ENCODE measurements around the gene FGF12.

FGF12 gene

GRCh38 chr3:192317564-192317963 is 409.8 kb downstream of the FGF12 start:
- no peak for DNase-seq

- DNase-seq, result no peak
Observed at GRCh38 chr3:192313605-192314004, 413.7 kb downstream of the FGF12 start.

- no peak for DNase-seq
Observed at GRCh38 chr3:192307631-192308030, 419.7 kb downstream of the FGF12 start.

GRCh38 chr3:192303235-192303634 is 424.1 kb downstream of the FGF12 start:
- no peak for DNase-seq

DNA sequence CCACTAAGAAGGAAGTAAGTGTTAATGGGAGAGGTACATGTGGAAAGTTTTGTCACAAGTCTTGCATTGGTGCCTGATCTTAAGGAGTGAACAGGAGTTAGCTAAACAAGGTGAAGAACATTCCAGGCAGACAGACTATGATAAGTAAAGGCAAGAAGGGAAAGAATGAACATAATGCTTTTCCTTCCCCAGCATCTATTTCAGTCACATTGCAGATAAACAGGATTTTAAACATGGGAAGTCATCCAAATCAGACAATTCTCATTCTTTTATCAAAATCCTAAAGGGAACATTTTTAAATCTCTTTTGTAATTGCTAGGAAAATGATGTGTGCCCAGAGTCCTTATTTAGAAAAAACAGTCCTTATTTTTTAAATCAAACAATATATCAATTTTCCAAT is 424.6 kb downstream of the FGF12 start:
- no peak for DNase-seq

DNA sequence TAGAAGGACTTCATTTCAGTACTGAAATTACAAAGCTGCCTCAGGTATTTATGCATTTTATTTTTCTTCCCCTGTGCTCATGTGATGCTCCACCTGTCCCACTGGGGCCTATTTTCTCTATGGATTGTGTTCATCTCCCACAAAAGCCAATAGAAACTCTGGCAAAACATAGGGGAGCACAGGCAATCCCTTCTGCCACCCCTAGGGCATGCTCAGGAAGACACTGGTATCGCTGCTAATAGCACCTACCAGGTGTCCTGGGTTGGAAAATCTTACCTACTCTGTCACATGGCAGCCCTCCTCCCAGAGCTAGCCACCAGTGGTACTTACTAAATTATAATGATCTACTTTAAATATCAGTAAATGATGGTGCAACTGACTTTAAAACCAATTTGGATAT is 427.4 kb downstream of the FGF12 start:
- no peak for DNase-seq

- no peak for DNase-seq
Observed at GRCh38 chr3:192296845-192297244, 430.5 kb downstream of the FGF12 start.

- DNase-seq, result no peak
Observed at GRCh38 chr3:192284443-192285072, 442.8 kb downstream of the FGF12 start.

DNA sequence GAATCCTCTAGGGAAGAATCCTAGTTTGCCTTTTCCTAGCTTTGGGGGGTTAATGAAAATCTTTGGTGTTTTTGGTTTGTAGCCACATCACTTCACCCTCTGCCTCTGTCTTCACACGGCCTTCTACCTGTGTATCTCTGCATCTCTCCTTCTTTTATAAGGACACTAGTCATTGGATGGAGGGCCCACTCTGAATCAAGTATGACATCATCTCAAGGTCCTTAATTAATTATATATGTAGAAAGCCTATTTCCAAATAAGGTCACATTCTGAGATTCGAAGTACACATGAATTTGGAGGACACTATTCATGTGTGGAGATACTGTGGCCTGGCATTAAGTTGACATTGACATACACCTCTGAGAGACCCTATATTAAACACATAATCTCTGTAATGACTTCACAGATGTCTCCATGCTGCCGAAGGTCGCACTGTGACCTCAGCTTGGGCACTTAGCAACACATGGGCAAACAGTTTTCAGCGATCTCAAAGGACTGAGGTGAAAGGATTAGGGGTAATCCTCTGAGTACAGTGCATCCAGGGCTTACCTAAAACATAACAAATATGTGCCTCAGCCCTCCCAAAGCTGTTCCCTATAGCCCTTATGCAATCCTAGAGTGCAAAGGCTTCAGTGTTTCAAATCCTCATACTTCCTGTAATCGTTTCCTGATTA is 446.0 kb downstream of the FGF12 start:
- no peak for DNase-seq

DNA sequence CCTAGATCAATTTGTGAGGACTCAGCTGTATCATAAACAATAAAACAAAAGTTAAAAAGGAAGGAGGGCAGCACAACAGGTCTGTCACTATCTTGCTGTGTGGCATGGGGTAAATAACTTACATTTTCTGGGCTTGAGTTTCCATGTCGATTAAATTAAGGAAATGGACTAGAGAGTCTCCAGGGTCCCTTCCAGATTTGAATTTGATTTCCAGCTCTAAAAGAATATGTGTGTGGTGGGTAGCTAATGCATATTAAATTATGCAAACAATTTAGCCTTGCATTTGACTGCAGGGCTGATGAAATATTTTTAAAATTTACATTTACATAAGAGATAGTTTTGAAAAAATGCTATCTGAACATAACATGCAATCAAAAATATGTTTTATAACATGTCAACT is 447.7 kb downstream of the FGF12 start:
- DNase-seq, result no peak

GRCh38 chr3:192277477-192277876 is 449.9 kb downstream of the FGF12 start:
- DNase-seq, result no peak

- DNase-seq, result no peak
Observed at GRCh38 chr3:192275741-192276355, 451.5 kb downstream of the FGF12 start.

DNA sequence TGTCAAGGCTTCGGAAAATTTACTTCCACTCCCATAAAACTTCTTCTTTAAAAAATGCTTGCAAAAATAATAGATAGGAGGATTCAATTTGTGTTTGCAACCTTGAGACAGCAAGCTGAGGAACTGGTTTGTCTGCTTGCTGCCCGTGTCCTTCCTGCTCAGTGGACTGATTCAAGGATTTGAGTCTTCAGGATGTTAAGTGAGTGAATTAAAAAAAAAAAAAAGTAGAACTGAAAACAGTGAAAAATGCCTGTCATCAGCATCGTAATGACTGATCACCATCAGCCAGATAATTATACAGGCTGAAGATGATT is 453.7 kb downstream of the FGF12 start:
- DNase-seq, result no peak

DNA sequence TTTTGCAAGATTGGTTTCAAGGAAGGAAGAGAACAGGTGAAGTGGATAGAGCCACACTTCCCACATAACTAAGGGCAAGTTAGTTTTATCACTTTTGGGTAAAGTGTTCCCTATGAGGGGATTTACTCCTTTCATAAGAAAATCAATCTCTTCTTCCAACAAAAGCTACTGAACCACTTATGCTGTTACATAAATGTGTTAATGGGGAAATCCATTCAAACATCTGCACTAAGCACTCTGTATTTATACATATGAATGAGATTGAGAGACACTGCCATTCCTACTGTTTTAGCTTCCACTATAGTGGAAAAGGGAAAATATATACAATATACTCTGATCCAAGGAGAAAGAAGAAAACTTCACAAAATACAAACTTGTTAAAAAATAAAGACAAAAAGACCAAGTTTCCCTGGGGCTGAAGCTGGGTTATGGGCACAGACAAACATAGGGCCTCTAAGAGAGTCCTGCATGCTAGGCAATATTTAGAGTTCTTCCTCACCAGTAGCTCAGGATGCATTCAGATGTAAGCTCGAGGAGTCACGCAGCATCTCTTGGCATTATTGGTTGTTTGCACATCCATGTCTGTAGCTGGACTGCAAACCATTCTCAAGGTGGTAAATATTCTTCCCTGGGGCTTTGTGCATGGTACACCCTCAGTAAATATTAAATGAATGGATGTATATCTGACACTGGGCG is 454.2 kb downstream of the FGF12 start:
- DNase-seq, result no peak

- DNase-seq, result no peak
Observed at GRCh38 chr3:192262001-192262400, 465.3 kb downstream of the FGF12 start.

- DNase-seq, result no peak
Observed at GRCh38 chr3:192261135-192261534, 466.2 kb downstream of the FGF12 start.

DNA sequence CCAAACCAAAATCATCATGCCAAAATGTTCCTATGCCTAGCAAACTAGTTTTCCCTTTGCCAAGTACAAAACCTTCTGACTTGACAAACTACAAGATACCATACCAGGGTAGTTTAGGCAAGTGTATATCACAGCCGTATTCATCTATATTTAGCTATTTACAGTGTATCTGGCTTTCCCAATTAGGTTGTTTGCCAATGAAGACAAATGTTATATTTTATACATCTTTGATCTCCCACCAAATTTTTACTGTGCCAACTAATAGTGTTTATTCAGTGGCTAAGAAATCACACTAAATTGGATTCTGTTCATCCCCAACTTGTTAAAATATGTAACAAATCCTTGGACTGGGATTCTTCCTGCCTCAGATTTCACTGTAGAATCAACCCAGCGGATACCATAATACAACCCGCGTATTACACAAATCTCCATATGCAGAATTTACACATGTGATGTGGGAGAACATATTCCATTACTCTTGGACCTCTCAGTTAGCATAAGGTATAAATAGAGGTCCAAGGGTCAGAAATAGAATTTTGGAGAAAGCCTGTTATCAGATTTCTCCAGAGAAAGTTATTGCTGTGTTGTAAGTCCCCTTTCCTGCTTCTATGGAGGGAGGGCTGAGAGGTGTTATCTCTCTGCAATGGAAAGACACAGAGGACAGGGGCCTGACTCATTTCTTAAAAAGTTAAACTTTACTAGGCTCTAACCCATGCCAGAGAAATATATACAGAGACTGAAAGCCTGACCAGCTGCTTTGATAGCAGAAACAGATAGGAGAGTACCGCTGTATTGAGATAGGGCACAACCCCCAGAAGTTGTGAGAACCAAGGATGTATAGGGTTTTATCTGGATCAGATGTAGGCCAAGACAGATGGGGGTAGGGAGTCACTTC is 467.0 kb downstream of the FGF12 start:
- no peak for DNase-seq

GRCh38 chr3:192259661-192260060 is 467.7 kb downstream of the FGF12 start:
- no peak for DNase-seq

DNA sequence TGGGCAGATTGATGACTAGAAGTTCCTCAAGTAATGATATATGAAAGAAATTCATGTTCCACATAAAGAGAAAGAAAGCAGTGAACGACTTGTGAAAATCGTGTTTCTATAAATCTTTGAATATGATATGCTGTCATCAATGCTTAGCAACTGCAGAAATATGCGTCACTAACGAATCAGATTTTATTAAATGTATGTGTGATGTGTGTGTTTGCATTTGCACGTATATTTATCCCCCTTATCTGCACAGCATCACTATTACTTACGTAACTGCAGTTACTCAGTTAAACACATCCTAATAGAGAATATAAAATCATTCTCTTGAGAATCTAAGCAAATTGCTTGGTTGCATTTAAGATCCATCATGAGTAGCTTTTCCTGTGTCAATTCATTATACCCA is 468.6 kb downstream of the FGF12 start:
- DNase-seq, result no peak

GRCh38 chr3:192255839-192256238 is 471.5 kb downstream of the FGF12 start:
- no peak for DNase-seq

DNA sequence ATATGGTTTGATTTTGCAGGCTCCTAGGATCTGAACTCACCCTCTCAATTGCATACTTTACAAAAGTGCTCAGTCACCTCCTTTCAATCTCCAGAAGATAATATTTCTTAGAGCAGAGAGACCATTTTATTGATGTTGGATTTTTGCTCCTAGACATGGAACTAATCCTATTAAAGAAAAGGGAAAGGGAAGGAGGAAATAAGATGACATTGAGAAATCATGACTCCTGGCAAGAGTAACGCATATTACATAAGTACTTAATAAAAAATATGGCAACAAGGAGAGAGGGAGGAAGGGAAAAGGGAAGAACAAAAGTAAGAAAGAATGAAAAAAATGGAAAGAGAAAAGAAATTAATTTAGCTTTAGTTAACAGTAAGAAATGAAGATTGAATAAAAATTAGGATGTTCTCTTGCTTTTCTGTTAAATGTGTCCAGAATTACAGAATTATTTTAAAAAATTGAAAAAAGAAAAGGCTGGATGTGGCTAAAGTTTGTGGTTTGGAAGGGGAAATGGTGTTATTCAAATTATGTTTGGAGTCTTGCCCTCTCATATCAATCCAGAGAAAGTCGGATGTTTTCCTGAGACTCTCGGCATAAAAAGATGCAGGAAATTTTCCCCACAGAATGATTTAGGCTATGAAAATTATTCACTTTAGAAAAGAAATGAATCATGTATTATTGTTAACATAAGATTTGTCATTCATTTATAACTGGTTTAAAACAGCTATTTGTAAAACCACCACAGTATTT is 474.0 kb downstream of the FGF12 start:
- no peak for DNase-seq

DNA sequence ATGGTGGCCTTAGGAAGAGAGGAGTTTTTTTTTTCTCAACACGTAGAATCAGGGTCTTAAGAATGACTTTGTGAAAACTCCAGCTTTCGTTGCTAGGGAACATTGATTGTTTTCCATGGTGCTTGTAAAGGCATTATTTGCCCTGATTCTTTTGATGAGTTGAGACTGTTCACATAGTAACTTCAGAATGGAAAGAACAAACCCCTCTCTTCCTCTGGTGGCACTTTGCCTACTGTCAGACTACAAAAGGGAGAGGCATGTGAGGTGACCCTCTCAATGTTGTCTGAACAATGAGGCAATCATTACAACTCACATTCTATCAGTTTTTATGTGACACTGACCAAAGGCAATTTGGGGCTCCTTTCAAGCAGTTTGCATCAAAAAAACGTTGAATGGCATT is 477.8 kb downstream of the FGF12 start:
- no peak for DNase-seq
